ENCODE measurements around the gene CFAP97D2. TPM values are rescaled to one million over a fixed set of nuclear protein-coding genes. Genes with fewer than 3 reads are reported as not detected.

Gene CFAP97D2
- total and polyA plus RNA-seq, 2 donors from 2014 or later: not detected

GRCh38 chr13:114264886-114265611 is 86.0 kb downstream of the CFAP97D2 start:
- TF ChIP-seq, protein P1, sequence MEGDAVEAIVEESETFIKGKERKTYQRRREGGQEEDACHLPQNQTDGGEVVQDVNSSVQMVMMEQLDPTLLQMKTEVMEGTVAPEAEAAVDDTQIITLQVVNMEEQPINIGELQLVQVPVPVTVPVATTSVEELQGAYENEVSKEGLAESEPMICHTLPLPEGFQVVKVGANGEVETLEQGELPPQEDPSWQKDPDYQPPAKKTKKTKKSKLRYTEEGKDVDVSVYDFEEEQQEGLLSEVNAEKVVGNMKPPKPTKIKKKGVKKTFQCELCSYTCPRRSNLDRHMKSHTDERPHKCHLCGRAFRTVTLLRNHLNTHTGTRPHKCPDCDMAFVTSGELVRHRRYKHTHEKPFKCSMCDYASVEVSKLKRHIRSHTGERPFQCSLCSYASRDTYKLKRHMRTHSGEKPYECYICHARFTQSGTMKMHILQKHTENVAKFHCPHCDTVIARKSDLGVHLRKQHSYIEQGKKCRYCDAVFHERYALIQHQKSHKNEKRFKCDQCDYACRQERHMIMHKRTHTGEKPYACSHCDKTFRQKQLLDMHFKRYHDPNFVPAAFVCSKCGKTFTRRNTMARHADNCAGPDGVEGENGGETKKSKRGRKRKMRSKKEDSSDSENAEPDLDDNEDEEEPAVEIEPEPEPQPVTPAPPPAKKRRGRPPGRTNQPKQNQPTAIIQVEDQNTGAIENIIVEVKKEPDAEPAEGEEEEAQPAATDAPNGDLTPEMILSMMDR (IDR thresholded peaks at IDR 0.05; ENCODE audit: borderline replicate concordance, extremely low read depth, insufficient read depth): no peak
- no peaks in the 10 kb centered on the region for H3K4me1 ChIP-seq (ENCODE audit: control insufficient read depth in 2 of 3, insufficient read depth in 2 of 3, low read depth in 1 of 3, low read length in 3 of 3)
- peaks cover 13 to 60% (median 41%) of the 10 kb centered on the region in 3 donors for H3K36me3 ChIP-seq (ENCODE audit: control insufficient read depth in 2 of 3, insufficient read depth in 3 of 3, low read length in 3 of 3)
- intact Hi-C loops (cut with DNase I): no loop called here
- no peak overlapping the region for H3K9ac ChIP-seq (ENCODE audit: low read length in 3 of 3)
- no peak overlapping the region for H3K4me3 ChIP-seq (ENCODE audit: low read length in 3 of 3)
- H3K27me3 ChIP-seq (ENCODE audit: control insufficient read depth, insufficient read depth, low read length): no peaks in the 10 kb centered on the region
- no peaks in the 10 kb centered on the region for H3K9me3 ChIP-seq (ENCODE audit: control insufficient read depth in 2 of 3, insufficient read depth in 1 of 3, low read length in 3 of 3)
- FAIRE-seq: no peak
- no peak overlapping the region for H3K27ac ChIP-seq (ENCODE audit: low read depth in 2 of 2, low read length in 2 of 2)
- DNase-seq: no peak

- Histone ChIP-seq H3K4me3 (ENCODE audit: low read length in 3 of 3) (no peak overlapping the region), H3K9ac (ENCODE audit: low read length in 3 of 3) (no peak overlapping the region), H3K36me3 (ENCODE audit: control insufficient read depth in 2 of 3, insufficient read depth in 3 of 3, low read length in 3 of 3) (peaks cover 13 to 52% (median 32%) of the 10 kb centered on the region in 3 donors), H3K9me3 (ENCODE audit: control insufficient read depth in 2 of 3, insufficient read depth in 1 of 3, low read length in 3 of 3) (no peaks in the 10 kb centered on the region), H3K27ac (ENCODE audit: low read depth in 2 of 2, low read length in 2 of 2) (no peak overlapping the region), H3K27me3 (ENCODE audit: control insufficient read depth, insufficient read depth, low read length) (no peaks in the 10 kb centered on the region), H3K4me1 (ENCODE audit: control insufficient read depth in 2 of 3, insufficient read depth in 2 of 3, low read depth in 1 of 3, low read length in 3 of 3) (no peaks in the 10 kb centered on the region)
- no peak for FAIRE-seq
- TF ChIP-seq, protein P1 (IDR thresholded peaks at IDR 0.05; ENCODE audit: borderline replicate concordance, extremely low read depth, insufficient read depth): no peak
- no peak for DNase-seq
- intact Hi-C loops (cut with DNase I): no loop called here
Observed at GRCh38 chr13:114266241-114266640, 87.2 kb downstream of the CFAP97D2 start.

DNA sequence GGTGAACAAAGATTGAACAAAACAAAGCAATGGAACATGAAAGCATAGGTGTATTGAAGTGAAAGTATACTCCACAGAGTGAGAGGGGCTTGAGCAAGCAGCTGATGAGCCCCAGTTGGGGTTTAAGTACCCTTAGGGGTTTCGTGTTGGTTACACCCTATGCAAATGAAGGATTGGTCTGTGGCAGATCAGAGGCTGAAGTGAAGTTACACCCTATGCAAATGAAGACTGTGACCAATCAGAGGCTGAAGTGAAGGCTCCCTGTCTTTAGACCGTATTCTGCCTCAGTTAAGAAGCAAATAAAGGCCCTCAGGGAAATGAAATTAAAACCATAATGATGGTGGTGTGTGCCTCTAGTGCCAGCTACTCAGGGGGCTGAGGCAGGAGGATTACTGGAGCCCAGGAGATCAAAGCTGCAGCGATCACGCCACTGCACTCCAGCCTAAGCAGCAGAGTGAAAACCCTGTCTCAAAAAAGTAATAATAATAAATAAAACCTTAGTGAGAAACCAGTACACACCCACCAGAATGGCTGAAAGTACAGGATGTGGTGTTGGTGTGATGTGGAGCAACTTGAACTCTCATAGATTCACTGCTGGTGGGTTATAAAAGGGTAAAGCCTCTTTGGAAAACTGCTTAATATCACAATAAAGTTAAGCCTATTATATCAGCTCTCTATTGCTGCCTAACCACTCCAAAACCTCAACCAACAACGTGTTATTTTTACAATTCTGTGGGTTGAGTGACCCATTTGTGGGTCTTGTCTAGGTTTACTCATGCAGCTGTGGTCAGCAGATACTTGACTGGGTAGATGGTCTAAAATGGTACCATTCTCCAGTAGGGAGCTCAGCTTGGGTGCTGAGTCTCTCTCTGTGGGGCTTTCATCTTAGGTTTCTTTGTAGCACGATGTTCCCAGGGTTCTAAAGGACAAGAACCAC is 89.6 kb downstream of the CFAP97D2 start:
- intact Hi-C loops (cut with DNase I): no loop called here
- H3K27me3 ChIP-seq (ENCODE audit: control insufficient read depth, insufficient read depth, low read length): no peaks in the 10 kb centered on the region
- no peak overlapping the region for H3K4me3 ChIP-seq (ENCODE audit: low read length in 3 of 3)
- no peak overlapping the region for H3K9ac ChIP-seq (ENCODE audit: low read length in 3 of 3)
- H3K27ac ChIP-seq (ENCODE audit: low read depth in 2 of 2, low read length in 2 of 2): no peak overlapping the region
- no peak for DNase-seq
- no peak for FAIRE-seq
- H3K4me1 ChIP-seq (ENCODE audit: control insufficient read depth in 2 of 3, insufficient read depth in 2 of 3, low read depth in 1 of 3, low read length in 3 of 3): no peaks in the 10 kb centered on the region
- no peaks in the 10 kb centered on the region for H3K9me3 ChIP-seq (ENCODE audit: control insufficient read depth in 2 of 3, insufficient read depth in 1 of 3, low read length in 3 of 3)
- TF ChIP-seq, protein P1 (IDR thresholded peaks at IDR 0.05; ENCODE audit: borderline replicate concordance, extremely low read depth, insufficient read depth): no peak
- H3K36me3 ChIP-seq (ENCODE audit: control insufficient read depth in 2 of 3, insufficient read depth in 3 of 3, low read length in 3 of 3): peaks cover 8 to 48% (median 33%) of the 10 kb centered on the region in 3 donors
